GM21515 (cell line): ENCODE measurements around the gene ZNF750.

Source experiments
- ATAC-seq: cut with Tn5 transposase; IDR thresholded peaks from one replicate; pipeline ENCODE4 v1.9.1; 2021; ENCODE audit not compliant: unreplicated experiment

The ZNF750 gene

DNA sequence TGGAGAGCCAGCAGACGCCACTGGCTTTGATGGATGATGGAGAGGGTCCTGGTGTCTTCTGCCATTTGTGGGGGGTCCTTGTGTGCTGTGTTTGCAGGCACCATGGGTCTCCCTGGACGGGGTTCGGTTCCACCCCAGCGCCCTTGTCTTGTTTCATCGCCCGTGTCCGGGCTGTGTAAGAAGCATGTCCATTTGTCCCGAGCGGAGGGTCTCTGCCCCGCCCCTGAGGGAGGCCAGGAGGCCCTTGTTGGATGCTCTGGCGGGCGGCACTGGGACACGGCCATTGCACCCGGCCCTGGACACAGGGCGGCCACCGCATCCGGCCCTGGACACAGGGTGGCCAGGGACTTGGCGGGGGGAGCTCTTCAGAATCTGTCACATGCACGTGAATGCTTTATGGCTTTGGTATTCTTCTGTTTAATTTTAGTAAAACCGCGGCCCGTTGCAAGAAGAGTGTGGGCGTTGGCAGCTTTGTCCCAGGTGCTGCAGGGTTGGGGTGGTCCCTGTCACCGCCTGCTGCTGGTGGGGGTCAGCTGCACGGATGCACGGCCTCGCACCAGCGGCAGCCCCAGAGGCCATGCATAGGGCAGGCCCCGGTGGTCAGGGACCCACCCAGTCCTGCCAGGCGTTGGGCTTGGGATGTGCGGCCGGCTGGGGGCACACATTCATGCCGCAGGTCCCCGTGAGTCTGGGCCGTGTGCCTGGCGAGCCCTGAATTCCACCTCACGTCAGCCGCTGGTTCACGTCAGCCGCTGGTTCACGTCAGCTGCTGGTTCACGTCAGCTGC, 21.0 kb upstream of the ZNF750 start:
- ATAC-seq: no peak

DNA sequence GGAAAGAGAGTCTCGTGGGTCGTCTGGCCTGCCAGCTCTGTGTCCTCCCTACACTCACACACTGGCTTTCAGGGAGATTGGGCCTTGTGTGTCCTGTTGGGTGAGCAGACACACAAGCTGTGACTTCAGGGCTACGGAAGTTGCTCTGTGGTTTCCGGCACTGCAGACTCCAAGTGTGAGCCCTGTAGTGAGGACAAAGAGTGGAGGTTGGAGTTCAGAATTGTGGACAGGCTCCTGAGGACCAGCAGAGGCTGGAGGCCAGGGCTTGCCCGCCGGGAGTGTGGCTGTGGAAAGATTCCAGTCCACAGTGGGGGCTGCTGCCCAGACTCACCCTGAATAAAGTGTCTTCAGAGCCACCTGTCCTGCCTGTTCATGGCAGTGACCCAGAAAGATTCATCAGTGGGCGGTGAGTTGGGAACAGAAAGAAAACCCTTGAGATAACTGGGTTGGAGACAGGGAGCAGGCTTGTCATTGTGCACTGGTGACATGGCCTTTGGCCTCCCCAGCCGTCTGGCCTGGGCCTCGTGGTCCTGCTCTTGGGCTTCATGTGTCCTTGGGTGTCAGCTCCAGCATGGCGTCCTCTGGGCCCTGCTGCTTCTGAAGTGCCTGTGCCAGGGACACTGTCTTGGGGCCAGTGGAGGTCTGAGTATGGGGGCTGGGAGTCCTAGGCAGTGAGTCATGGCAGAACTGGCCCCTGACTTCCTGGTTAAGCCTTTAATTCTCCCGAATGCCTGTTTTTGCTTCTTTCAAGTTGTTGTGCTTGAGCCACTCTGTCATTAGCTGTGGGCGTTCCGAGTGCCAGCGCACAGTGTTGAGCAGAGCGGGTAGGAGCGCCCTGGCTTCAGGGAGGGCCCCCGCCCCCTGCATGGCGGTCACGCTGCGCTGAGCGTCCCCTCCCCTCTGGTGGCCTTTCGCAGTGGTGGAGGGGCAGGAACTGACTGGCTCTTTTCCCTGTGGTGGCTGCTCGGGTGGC, 19.9 kb upstream of the ZNF750 start:
- ATAC-seq: no peak

DNA sequence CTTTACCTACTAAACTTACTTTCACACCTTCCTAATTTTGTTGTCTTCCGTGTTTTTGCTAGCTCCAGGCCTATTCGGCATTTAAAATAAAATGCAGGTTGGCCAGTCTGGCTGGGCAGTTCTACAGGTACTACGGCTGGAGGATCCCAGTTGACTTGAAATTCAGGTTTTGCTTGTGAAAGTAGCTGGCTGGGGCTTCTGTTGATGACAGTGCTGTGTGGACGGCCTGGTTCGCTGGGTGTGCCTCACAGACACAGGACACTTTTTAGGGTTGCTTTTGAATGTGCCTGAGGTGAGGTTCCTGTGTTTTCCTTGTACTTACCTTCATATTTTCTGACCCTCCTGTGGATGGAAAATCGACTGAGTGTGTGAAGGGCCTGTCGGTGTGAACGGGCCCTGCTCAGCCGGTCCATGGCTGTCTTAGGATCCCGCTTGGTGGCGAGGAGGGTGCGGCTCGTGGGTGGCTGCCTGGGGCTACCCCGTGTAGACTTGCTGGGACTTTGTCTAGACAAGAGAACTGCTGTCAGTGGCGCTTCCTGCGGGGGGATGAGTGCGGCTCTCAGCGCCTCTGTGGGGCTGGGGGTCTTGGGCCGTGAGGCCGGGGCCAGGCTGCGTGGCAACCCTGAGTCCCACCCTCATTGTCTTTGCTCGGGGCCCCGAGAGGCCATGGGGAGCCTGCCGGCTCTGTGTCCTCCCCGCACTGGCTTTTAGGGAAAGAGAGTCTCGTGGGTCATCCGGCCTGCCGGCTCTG, 18.7 kb upstream of the ZNF750 start:
- no peak for ATAC-seq

DNA sequence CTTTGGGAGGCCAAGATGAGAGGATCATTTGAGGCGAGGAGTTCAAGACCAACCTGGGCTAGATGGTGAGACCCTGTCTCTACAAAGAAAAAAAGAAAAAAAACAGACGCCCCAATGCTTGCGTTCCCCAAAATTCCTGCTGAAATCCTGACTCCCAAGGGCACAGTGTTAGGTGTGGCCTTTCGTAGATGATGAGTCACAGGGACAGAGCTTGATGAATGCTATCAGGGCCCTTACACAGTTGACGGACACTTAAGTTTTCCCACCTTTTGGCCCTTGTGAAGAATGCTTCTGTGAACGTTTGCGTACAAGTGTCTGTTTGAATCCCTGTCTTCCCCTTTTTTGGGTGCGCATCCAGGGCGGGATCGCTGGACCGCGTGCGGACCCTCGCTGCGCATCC, 16.5 kb upstream of the ZNF750 start:
- ATAC-seq: no peak

DNA sequence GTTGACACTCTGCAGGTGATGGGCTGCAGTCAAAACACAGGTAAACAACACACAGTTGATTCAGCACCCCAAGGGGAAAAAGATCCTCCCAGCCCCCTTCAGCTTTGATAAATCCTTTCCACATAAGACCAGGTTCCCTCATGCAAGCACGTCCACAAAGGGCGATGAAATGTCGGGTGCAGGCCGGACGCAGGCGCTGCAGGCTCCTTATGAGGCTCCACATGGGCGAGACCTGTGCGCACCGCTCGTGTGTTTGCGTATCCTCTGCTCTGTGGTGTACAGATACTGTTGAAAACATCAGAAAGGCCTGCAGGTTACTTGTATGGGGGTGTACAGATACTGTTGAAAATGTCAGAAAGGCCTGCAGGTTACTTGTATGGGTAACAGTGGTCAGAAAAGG, 14.4 kb upstream of the ZNF750 start:
- no peak for ATAC-seq

DNA sequence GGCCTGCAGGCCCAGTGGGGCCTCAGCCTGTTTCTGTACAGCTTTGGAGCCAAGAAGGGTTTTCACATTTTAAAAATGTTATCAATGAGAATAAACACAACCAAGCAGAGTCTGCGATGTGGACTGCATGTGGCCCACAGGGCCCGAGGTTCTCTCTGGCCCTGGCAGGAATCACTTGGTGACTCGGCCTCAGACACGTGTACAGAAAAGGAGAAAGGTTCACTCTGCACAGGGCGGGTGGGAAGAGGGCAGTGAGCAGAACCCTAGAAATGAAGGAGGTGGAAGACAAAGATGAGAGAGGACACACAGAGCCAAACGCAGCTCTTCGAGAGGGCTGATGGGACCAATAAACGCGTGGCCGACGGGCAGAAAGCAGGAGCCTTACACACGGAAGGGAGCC, 11.6 kb upstream of the ZNF750 start:
- ATAC-seq: no peak

DNA sequence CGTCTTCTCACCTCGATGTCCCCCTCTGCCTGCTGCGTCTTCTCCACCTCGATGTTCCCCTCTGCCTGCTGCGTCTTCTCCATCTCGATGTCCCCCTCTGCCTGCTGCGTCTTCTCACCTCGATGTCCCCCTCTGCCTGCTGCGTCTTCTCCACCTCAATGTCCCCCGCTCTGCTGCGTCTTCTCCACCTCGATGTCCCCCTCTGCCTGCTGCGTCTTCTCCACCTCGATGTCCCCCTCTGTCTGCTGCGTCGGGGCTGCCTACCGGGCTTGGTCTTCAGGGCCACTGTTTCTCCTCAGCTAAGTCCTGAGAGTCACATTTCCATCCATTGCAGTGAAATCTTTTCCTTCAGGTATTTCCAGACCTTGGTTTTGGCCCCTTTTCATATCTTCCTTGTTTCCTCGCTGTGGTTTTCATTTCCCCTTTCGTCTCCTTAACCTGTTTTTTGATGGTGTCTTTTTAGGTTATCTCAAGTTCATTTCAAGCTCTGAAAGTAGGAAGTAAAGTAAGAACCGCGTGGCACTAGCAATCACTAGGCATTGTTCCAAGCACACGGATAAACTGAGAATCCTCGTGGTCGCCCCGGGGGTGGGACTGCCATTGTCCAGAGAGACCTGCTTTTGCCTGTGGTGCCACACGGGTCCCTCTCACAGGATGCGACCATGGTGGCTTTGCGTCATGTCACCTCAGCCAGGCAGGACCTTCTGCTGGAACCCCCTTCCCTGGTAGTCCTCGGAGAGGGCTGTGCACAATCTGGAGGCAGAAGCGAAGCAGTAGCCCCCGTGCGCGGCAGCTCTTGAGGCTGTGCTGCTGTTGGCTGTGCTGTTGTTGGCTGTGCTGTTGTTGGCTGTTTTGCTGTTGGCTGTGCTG, 9.5 kb upstream of the ZNF750 start:
- no peak for ATAC-seq

DNA sequence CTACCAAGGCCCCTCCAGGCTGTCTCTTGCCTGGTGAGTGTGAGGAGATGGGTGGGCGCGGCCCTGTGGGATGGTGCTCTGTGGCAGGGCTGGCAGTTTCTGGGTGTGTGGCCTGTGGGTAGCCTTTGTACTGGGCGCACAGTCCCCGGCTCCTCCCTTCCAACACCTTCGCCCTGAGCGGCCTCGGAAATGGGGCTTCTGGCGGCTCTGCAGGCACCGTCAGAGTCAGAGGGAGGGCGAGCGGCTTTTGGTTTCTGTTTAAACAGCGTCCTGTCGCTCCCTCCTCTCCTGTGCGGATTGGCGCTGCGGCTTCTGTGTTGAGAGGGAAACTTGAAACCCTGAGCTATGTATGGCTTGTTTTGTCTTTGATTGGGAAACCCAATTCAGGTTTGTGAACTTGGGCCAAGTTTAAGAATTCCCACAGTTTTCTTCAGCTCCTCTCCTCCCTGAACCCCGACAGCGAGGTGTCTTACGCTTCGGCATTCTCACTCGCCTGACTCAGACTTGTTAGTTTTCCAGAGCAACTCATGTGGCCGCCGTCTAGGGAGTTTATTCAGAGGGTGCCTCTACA, 8.3 kb upstream of the ZNF750 start:
- ATAC-seq: no peak

DNA sequence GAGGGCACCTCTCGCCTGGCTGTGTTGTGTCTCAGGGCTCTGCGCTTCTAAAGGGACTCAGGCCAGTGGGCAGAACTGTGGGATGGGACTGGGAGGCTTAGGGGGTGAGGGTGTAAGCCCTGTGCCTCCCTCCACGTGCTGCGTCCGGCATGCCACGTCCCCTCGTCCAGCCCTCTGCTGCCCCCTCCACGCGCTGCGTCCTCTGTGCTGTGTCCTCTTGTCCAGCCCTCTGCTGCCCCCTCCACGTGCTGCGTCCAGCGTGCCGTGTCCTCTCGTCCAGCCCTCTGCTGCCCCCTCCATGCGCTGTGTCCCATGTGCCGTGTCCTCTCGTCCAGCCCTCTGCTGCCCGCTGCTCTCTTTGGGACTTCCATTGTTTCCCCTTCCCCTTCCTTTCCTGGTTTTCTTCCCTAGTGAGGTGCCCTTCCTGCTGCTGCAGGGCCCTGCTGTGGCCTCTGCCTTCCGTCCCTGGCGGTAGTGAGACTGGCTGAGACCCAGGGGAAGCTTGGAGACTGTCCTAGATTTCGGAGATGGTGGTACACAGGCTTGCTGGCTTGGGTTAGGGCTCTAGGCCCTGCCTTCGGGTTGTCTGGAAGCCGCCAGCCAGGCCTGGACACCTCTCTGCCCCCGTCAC, 6.4 kb upstream of the ZNF750 start:
- no peak for ATAC-seq

DNA sequence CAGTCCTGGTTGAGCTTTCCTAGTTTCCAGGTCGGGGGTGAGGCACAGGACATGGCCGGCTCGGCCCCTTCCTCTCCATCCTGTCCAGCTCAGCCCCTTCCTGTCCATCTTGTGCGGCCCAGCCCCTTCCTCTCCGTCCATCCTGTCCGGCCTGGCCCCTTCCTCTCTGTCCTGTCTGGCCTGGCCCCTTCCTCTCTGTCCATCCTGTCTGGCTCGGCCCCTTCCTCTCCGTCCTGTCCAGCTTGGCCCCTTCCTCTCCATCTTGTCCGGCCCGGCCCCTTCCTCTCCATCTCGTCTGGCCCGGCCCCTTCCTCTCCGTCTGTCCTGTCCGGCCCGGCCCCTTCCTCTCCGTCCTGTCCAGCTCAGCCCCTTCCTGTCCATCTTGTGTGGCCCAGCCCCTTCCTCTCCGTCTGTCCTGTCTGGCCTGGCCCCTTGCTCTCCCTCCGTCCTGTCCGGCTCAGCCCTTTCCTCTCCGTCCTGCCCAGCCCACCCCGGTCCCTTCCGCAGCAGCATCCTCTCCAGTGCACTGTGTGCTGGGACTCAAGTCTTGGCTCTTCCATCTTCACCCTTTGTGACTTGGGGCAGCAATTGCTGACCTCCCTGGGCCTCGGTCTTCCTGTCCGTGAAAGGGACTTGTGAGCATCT, 5.5 kb upstream of the ZNF750 start:
- no peak for ATAC-seq

DNA sequence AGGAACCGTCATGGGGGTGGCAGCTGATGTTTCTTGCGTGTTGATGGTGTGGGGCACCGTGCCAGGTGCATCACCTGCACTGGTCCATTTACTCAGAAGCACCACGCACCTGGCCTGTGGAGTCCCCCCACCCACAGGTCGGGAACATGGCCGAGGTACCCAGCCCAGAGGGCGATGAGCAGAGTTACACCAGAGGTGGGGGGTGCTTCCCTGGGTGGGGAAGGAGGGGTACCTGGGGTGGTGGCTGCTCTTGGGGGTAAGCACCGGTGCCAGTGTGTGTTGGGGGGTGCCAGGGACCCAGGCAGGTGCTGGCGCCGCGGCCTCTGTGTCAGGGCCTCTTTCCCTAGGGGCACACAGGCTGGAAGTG, 5.0 kb upstream of the ZNF750 start:
- ATAC-seq: no peak

DNA sequence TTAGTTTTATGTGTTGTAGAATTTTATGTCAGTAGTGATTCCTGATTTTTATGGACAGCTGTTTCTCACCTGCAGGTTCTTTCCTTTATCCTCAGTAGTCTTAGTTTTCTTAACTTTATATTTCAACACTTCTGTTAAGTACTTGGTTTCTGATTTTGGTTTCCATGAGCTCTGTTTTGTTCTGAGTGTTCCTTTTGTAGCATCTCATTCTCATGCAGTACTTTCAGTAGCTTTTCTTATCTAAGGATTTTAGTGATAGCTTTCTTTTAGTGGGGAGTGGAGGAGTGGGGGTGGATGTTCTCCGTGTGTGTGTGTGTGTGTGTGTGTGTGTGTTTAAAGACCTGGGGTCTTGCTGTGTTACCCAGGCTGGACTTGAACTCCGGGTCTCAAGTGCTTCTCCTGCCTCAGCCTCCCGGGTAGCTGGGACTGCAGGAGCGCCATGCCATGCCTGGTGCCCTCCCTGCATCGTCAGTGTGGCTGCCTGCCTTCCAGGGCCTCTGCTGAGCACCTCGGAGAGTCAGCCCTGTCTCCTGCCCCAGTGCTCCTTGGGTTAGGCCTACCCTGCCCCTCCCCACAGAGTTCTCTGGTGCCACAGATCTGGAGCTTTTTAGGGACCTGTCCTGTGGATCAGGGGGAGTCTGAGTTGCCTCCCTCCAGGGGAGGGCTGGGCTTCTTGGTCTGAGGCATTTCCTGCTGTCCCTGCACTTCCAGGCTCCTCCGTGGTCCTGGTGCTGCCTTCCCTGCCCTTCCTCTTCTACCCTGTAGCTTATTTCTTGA, 4.3 kb upstream of the ZNF750 start:
- no peak for ATAC-seq

DNA sequence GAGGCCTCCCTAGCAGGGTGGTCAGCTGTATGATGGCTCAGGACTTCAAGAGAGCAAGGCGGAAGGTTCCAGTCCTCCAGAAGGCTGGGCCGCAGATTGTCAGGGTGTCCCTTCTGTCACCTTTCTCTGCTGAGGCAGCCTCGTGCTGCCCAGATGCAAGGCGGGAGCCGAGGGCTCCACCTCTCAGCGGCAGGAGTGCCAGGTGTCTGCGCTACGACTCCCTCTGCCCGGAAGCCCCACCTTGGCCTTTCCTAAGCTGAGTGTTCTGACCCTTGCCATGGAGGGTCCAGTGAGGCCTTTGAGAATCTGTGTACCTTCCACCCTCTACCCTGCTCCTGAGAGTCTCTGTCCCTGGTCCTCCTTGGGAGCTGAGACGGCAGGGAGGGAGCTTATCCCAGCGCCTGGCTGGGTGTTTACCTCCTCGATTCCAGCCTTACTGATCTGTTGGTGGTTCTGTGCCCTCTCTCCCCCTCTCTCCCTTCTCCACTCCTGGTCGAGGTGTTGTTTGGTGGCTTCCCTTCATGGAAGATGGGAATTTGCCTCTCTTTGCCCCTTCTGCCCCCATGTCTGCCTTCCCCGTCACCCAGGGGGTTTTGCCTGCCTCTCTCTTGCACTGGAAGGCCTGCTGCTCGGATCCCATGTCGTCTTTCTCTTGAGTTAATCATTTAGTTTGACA, 2.2 kb upstream of the ZNF750 start:
- ATAC-seq: no peak

DNA sequence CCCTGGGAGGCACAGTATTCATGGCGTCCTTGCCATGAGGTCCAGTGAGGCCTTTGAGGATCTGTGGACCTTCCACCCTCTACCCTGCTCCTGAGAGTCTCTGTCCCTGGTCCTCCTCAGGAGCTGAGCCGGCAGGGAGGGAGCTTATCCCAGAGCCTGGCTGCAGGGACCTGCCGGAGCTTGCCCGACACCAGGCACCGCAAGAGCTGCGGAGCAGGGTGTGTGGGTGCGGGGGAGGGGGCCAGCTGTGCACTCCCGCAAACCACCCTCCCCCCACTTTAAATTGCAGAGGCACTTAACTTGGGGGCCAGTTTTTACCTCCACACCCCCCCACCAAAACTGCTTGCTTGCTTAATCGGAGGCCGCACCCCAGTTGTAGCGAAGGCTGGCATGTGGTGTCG, 609 bp upstream of the ZNF750 start:
- ATAC-seq: no peak

DNA sequence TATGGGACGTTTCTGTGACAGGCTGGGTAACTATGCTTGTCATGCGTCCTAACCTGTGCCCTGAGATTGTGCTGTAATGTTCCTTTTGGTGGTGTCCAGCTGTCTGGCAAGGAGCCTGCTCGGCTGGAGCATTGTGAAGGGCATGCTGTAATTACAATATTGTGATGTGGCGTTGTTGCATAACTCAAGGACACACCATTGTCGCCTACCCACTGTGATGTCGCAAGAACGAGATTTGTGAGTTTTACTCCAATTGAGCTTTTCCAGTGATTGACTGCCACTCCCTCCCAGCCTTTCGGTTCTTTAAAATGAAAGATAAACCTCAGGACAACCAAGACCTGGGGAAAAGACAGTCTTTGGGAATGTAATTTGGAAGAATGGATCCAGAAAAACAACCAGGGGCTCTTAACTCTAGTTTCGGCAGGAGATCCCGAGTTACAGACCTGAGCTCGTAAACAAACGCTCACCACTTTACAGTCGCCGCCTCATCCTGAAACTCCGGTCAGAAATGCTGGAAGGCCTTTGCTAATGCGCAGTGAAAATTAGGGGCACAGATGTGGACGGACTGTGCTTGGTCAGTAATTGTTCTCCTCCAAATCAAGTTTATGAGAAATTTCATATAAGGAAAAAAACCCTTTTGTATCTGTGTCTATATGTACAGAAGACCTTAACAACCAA, 1.3 kb downstream of the ZNF750 start:
- ATAC-seq: no peak

DNA sequence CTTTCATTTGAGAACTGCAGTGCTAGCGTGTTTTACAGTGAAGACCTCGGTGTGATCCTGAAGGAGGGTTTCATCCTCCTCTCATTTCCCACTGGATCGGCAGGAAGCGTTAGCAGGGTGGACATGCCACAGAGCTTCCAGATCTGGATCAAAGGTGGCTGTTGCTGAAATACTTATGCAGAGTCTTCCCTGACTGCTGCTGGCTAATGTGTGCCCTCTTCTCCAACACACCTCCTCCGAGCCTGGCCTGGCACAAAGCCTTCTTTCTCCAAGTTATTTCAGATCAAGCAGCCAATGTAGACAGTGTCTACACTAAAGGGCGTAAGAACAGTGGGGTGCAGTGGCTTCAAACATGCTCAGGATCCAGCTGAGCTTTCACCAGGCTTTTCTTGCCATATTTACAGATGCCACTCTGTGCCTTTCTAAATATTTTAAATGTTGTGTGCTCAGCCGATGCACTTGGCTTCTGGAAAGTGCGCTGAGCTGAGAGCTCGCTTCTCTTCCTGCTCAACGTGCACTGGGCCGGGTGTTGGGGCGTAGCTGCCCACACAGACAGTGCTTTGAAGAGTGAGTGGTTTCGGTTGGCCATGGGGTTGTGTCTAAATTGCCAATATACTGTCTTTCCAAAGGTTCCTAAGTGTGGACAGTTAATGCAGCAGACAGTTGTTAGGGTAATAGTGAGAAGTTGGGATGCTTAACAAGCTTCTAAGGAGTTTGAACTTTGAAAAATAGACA, 2.1 kb downstream of the ZNF750 start:
- ATAC-seq: no peak
